ENCODE data around the gene MS4A3. TPM values are rescaled to one million over a fixed set of nuclear protein-coding genes. Genes with fewer than 3 reads are reported as not detected.
"Not testable (repeated sequence)": the region's sequence is repeated elsewhere in the genome, so short reads cannot be mapped to it uniquely, and the experiment has no call there.

The MS4A3 gene, protein sequence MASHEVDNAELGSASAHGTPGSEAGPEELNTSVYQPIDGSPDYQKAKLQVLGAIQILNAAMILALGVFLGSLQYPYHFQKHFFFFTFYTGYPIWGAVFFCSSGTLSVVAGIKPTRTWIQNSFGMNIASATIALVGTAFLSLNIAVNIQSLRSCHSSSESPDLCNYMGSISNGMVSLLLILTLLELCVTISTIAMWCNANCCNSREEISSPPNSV
- total RNA-seq (2014; rRNA removed; shearing (Covaris generic)): not detected in 2 replicates
- polyA plus RNA-seq (2014; cell fraction: nucleus; rRNA removed): not detected in 2 replicates

DNA sequence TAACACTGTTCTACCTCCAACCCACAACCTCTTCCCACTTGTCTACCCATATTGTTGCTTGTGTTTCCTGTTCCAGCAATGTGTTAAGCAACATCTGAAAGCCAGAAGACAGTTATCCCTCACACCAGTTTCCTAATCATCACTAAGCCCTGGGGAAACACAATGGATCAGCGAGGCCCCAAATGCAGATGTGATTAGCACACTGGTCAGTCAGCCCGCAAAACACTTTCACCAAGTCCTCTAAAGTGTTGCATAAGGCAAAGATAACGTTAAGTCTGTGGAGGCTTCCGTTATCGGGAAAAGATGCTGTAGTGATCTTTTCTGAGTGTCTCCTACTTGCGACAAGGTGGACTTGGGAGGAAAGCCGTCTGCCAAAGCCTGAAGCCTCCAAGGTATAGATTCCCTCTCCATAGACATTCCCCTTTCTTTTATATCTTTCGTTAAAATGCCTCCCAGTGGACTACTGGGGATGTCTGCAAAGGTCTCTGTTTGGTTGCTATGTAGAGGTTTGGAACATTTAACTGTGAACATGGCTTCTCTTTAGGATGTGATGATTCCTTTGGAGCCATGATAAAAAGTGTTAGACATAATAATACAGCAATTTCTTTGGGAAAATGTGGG is at the start of gene MS4A3:
Gene MS4A3, plus strand, starts transcription at position 317 of the 621 bp plus-strand sequence. CDS start 4,496 bp downstream, outside the sequence.
- no peak for DNase-seq (ENCODE audit: extremely low read depth, low read depth)

DNA sequence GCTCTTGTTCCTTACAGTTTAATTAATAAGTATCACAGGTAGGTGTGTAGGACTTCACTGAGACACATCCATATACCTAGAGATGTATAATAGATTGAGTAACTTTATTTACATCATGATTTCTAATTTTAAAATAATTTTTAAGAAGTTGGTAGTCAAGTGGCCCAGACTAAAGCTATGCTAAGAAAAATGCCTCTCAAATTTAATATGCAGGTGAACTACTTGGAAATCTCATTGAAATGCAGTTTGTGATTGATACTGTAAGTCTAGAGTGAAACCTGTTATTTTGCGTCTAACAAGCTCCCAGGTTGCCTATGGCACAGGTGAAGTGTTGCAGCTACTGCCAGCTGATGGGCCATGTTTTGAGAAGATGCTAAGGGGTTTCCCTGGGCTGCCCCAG is 39.6 kb upstream of the MS4A3 start, which contains the start of gene OOSP4B:
Gene OOSP4B, plus strand, starts transcription at position 301 of the 400 bp plus-strand sequence.
- DNase-seq (ENCODE audit: extremely low read depth, low read depth): no peak

DNA sequence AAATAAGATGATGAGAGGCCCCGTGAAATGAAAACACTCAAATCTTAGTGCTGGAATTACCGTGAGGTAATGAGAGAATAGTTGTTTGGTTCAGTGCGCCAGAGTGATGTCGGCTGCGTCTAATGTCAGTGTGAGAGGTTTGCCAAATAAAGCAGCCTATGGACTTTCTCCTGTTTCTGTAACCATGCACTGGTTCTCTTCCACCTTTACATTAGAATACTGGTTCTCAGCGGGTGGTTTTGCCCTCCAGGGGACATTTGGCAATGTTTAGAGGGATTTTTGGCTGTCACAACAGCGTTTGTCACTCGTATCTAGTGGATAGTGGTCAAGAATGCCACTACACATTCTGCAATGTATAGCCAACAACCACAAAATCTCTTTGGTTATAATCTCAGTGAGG is 38.4 kb upstream of the MS4A3 start:
- no peak for DNase-seq (ENCODE audit: extremely low read depth, low read depth)

DNA sequence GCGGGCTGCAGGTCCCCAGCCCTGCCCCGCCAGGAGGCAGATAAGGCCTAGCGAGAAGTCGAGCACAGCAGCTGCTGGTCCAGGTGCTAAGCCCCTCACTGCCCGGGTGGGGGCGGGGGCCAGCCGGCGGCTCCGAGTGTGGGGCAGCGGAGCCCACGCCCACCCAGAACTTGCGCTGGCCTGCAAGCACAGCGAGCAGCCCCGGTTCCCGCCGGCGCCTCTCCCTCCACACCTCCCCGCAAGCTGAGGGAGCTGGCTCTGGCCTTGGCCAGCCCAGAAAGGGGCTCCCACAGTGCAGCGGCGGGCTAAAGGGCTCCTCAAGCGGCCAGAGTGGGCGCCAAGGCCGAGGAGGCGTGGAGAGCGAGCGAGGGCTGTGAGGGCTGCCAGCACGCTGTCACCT is 36.1 kb upstream of the MS4A3 start:
- DNase-seq (ENCODE audit: extremely low read depth, low read depth): not testable (repeated sequence)

DNA sequence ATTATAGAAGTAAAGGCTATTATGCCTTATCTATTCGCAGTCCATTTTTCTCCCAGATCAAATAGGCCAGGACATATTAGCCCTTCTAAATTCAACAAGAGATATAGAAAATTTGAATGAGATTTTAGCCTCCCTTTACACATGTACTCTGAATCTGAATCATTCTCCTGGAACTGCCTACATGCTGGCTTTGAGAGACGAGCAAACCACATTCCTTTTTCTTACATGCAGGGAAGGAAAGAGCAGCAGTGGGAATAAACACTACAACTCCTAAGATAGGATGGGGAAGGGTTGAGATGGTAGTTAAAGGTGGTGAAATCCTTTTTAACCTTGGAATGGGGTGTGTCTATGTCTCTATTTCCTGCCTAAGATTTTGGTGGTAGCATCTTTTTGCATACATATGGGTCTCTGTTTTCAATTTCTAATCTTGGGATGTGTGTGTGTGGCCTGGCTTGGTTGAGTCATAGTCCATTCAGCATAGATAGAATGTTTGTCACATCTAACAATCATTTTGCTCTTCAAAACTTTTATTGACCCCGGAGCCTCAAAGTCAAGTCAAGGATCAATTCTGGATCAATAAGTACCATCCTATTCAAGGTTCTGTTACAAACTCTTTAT is 27.3 kb upstream of the MS4A3 start:
- DNase-seq (ENCODE audit: extremely low read depth, low read depth): no peak

DNA sequence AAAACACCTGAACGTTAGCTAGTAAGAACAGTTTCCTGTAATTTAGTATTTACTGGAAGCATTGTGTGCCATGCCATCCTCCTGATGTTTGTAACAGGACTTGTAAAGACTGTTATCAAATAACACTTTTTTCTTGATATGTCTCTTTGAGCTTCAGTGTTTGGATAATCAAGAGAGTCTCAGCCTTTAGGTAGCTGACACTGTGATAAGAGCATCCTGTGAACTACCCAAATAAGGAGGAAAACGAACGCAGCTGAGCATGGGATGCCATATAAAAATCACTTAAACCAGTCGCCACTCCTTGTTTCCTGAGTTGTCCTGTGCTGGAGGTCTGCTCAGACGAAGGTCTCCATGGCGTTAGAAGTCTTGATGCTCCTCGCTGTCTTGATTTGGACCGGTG is 16.4 kb upstream of the MS4A3 start, which contains the start of gene OOSP2:
Gene OOSP2, plus strand, starts transcription at position 301 of the 400 bp plus-strand sequence. Its CDS starts 51 bp downstream, at position 352.
- no peak for DNase-seq (ENCODE audit: extremely low read depth, low read depth)

DNA sequence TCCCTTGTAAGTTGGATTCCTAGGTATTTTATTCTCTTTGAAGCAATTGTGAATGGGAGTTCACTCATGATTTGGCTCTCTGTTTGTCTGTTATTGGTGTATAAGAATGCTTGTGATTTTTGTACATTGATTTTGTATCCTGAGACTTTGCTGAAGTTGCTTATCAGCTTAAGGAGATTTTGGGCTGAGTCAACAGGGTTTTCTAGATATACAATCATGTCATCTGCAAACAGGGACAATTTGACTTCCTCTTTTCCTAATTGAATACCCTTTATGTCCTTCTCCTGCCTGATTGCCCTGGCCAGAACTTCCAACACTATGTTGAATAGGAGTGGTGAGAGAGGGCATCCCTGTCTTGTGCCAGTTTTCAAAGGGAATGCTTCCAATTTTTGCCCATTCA is 6.0 kb upstream of the MS4A3 start:
- DNase-seq (ENCODE audit: extremely low read depth, low read depth): not testable (repeated sequence)

DNA sequence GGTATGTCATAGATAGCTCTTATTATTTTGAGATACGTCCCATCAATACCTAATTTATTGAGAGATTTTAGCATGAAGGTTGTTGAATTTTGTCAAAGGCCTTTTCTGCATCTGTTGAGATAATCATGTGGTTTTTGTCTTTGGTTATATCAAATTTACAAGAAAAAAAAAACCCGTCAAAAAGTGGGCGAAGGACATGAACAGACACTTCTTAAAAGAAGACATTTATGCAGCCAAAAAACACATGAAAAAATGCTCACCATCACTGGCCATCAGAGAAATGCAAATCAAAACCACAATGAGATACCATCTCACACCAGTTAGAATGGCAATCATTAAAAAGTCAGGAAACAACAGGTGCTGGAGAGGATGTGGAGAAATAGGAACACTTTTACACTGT is 5.6 kb upstream of the MS4A3 start:
- not testable (repeated sequence) for DNase-seq (ENCODE audit: extremely low read depth, low read depth)

DNA sequence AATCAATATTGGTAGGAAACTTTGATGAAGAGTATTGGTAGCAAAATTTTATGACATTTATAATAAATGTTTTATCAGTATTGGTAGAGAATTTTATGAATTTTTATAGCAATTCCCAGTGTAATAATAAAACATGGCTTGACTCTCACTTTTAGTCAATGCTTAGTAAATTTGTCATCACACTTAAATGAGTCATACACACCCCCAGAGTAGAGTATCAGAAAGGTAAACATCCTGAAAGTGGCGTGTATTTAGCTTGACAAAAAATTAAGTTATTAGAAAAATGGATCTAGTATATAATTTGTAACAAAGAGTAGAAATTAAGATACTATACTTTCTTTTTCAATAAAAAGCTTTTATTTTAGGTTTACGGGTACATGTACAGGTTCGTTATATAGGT is 2.6 kb downstream of the MS4A3 start:
- no peak for DNase-seq (ENCODE audit: extremely low read depth, low read depth)

DNA sequence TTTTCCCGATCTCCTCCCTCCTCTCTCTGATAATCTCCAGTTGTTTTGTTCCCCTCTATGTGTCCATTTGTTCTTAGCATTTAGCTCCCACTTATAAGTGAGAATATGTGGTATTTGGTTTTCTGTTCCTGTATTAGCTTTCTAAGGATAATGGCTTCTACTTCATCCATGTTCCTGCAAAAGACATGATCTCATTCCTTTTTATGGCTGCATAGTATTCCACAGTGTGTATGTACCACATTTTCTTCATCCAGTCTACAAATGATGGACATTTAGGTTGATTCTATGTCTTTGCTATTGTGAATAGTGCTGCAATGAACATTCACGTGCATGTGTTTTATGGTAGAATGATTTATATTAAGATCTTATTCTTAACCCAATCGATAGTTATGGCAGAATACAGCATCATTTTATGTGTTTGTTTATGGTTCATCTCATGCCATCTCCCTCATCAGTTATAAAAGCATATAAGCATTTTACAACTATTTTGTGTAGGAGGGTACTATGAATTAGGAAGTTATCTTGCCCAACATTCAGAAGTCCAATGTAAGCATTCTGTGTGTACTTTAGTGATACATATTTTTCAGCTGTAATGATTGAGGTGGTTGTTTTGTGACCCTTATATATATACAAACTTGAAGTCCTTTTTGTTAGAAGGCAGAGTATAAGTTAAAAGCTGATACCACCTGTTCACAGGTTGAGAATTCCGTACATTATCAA is 3.2 kb downstream of the MS4A3 start:
- no peak for DNase-seq (ENCODE audit: extremely low read depth, low read depth)

DNA sequence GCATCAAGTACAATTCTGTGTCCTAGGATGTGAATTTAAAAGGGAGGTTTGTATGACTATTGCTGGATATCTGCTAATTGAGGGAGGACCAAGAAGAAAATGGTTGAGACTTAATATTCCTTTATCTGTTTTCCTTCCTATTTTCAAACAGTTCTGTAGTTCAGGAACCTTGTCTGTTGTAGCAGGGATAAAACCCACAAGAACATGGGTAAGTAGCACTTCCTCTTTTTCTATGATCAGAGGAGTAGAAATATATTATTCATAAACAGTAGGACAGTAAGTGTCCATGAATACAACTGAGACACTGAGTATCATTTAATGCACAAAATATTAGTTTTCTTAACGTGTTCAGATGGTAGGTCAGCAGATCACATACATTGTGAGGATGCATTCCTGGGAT is 7.6 kb downstream of the MS4A3 start:
- no peak for DNase-seq (ENCODE audit: extremely low read depth, low read depth)

DNA sequence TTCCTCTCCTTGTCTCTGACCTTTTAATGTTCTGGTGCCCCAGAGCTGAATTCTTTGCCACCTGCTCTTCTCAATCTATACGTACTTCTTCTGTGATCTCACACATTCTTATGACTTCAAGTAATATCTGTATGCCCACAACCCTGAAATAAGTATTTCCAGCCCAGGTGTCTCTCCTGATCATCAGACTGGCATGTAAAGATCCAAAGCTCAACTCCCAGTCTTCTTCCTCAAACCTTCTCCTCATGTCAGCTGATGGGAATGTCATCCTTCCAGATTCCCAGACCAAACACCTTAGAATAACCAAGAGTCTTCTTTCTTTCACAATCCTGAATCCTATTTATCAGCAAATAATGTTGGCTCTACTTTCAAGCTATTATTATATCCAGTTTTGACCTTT is 9.3 kb downstream of the MS4A3 start:
- no peak for DNase-seq (ENCODE audit: extremely low read depth, low read depth)

DNA sequence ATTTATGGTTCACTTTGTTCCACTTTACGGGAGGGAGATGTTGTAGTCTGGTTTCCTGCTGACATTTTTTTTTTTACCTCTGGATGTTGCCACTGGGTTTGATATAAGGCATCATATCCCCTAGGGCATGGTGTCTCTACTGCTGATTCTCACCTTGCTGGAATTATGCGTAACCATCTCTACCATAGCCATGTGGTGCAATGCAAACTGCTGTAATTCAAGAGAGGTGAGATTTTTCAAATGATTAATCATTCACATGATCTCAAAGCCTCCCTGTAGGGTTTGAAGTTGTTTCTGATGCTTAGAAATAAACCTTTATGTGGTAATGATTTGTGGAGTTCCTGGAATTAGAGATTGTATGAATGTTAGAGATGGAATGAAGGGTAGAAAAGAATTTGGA is 13.0 kb downstream of the MS4A3 start:
- no peak for DNase-seq (ENCODE audit: extremely low read depth, low read depth)

DNA sequence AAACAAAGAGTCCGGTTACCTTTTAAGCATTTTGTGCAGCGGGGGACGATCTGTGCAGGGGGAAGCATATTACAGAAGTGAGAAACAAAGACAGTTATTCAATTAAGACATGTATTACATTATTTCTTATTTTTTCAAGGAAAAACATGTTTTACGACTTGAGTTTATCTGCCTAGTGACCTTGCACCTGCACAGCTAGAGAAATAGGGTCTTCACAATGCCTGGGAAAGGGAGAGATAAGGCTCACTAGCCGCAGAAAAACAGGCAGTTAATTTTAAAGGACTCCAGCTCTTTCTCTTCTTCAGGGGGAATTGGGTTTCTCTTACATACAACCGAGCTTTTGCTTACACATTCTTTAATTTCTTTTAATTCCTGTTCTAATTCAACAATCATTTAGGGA is 15.2 kb downstream of the MS4A3 start:
- DNase-seq (ENCODE audit: extremely low read depth, low read depth): not testable (repeated sequence)

DNA sequence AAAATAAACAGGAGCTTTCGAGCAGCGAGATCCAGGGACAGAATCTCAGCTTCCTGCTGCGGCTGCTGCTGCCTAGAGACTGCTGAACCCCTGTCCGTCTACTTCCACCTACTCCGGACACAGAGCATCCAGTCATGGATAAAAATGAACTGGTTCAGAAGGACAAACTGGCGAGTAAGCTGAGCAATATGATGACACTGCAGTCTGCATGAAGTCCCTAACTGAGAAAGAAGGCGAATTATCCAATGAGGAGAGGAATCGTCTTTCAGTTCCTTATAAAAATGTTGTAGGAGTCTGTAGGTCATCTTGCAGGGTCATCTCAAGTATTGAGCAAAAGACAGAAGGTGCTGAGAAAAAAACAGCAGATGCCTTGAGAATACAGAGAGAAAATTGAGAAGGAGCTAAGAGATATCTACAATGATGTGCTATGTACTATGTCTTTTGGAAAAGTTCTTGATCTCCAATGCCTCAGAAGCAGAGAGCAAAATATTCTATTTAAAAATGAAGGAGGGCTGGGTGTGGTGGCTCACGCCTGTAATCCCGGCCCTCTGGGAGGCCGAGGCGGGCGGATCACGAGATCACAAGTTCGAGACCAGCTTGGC is 20.9 kb downstream of the MS4A3 start:
- DNase-seq (ENCODE audit: extremely low read depth, low read depth): no peak

DNA sequence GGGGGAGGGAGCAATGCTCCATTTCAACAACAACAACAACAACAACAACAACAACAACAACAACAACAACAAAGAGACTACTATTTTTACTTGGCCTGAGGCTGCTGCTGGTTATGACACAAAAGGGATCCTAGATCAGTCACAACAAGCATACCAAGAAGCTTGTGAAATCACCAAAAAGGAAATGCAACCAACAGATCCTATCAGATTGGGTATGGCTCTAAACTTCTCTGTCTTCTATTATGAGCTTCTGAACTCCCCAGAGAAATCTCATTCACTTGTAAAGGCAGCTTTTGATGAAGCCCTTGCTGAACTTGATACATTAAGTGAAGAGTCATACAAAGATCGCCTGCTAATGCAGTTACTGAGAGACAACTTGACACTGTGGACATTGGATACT is 21.5 kb downstream of the MS4A3 start:
- no peak for DNase-seq (ENCODE audit: extremely low read depth, low read depth)

DNA sequence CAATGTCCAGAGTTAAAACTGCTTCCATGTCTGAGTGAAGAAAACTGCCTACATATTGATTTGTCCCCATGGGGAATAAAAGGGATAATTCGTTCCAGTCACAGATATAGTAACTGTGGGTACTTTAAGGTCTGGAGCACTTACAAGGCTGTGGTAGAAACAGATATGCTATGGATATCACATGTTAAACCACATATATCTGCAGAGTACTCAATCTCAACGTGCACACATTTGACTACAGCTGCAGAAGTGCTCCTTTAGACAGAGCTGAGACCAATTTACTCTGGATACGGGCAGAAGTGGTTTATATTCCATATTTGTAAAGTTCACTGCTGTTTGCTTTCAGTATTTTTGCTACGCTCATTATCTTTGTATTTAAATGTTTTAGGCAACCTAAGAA is 22.3 kb downstream of the MS4A3 start:
- no peak for DNase-seq (ENCODE audit: extremely low read depth, low read depth)

DNA sequence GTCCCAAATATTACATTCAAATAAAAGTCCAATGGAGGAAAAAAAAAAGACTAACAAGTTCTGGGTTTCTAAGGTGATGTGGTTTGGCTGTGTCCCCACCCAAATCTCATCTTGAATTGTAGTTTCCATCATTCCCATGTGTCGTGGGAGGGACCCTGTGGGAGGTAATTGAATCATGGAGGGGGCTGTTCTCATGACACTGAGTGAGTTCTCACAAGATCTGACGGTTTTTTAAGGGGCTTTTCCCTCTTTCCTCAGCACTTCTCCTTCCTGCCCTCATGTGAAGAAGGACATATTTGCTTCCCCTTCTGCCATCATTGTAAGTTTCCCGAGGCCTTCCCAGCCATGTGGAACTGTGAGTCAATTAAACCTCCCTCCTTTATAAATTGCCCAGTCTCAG is 24.1 kb downstream of the MS4A3 start:
- DNase-seq (ENCODE audit: extremely low read depth, low read depth): no peak

DNA sequence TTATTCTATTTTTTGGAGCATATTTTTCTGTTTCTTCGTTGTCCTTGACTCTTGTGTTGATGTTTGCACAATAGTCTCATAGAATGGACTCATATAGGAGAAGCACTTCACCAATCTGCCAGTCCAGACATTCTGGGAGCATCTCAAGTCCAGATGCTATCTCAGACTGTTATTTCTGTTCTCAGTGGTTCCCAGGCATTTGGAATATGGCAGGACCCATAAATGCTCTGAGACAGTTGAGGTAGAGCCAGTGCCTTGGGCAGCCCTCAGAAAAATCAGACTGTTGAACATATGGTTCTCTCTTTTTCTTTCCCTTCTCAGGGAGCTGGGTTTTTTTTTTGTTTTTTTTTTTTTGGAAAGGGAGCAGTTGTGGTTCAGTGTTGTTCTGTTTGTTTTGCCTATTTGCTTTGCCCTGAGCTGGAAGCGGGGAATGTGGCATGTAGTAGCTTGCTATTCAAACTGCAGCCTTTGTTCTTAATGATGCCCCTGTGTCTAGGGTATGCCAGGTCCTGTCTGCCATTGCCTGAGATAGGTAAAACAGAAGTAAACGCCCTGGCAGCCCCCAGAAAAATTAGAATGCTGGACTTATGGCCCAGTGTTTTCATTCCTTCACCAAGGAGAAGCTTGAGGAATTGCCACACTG is 28.3 kb downstream of the MS4A3 start:
- no peak for DNase-seq (ENCODE audit: extremely low read depth, low read depth)

DNA sequence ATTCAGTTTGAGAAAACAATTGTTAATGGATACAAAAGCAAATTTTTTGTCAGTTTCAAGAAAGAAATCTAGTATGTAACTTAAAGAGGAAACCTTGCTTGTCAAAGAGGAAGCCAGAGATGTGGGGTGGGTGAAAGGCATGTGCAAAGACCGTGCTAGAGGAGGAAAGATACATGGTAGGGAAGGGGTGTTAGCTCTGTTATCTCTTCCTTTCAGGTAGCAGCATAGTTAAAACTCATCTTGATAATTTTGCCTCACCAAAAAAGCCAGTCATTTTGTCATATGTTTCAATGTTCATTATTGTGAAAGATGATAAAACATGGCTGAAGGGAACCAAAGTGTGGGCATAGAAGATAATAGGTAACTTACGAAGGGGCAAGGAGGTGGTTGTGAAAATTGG is 29.4 kb downstream of the MS4A3 start:
- no peak for DNase-seq (ENCODE audit: extremely low read depth, low read depth)
